Stimulated activated CD8-positive, alpha-beta memory T cell treated with anti-CD3 and anti-CD28 coated beads, Interleukin-7, amount 100 ng/mL, for 4 hours (primary cell): Measurements from ENCODE around the gene GPI.
"Not testable (repeated sequence)": the region's sequence is repeated elsewhere in the genome, so short reads cannot be mapped to it uniquely, and the experiment has no call there.

Experiments used
- DNase-seq, 2 donors: peaks; one replicate each; pipeline ENCODE4 v3.0.0-alpha.2; 2020; ENCODE audit warnings: low read depth in 2 of 2

Gene GPI

GRCh38 chr19:34364830-34365462 is at the start of gene GPI:
GPI (plus strand) TSS chr19:34365196; CDS start chr19:34365267, 71 bp downstream.
- DNase-seq: peak; percentile 27 to 66

GRCh38 chr19:34316247-34316646 is 48.7 kb upstream of the GPI start:
- no peak for DNase-seq

GRCh38 chr19:34316741-34317301 is 48.2 kb upstream of the GPI start:
- no peak for DNase-seq

- no peak for DNase-seq
Measured at GRCh38 chr19:34317311-34317927, 47.6 kb upstream of the GPI start.

GRCh38 chr19:34319230-34319585 is 45.8 kb upstream of the GPI start:
- DNase-seq: no peak

- DNase-seq: no peak
Measured at GRCh38 chr19:34319785-34320184, 45.2 kb upstream of the GPI start.

GRCh38 chr19:34320277-34320676 is 44.7 kb upstream of the GPI start:
- no peak for DNase-seq

- no peak for DNase-seq
Measured at GRCh38 chr19:34321735-34322134, 43.3 kb upstream of the GPI start.

GRCh38 chr19:34323433-34324204 is 41.4 kb upstream of the GPI start:
- DNase-seq: no peak

GRCh38 chr19:34324320-34324719 is 40.7 kb upstream of the GPI start:
- no peak for DNase-seq

- DNase-seq: no peak
Measured at GRCh38 chr19:34325181-34325580, 39.8 kb upstream of the GPI start.

GRCh38 chr19:34325981-34326787 is 38.8 kb upstream of the GPI start:
- DNase-seq: no peak

- no peak for DNase-seq
Measured at GRCh38 chr19:34327851-34328250, 37.1 kb upstream of the GPI start.

GRCh38 chr19:34328982-34329381 is 36.0 kb upstream of the GPI start:
- no peak for DNase-seq

GRCh38 chr19:34330116-34330515 is 34.9 kb upstream of the GPI start:
- no peak for DNase-seq

- not testable (repeated sequence) for DNase-seq
Measured at GRCh38 chr19:34330596-34330995, 34.4 kb upstream of the GPI start.

- DNase-seq: not testable (repeated sequence)
Measured at GRCh38 chr19:34331596-34331995, 33.4 kb upstream of the GPI start.

GRCh38 chr19:34332027-34332760 is 32.8 kb upstream of the GPI start:
- DNase-seq: no peak

- no peak for DNase-seq
Measured at GRCh38 chr19:34335914-34336313, 29.1 kb upstream of the GPI start.

- DNase-seq: peak in 1 of 2 donors; percentile 20
Measured at GRCh38 chr19:34336781-34337271, 28.2 kb upstream of the GPI start.

- no peak for DNase-seq
Measured at GRCh38 chr19:34337739-34338138, 27.3 kb upstream of the GPI start.
